Neuronal stem cell (in vitro differentiated cells): Measurements from ENCODE around the gene DUOXA1.

Experiments used
- DNase-seq: peaks from one replicate; pipeline ENCODE4 v3.0.0-alpha.2; 2013; ENCODE audit warnings: low spot score
- H2AFZ ChIP-seq: one replicate; pipeline ENCODE4 v1.6.1; 2013; ENCODE audit warnings: mild to moderate bottlenecking, low read length, inconsistent platforms
- H2AK5ac ChIP-seq: 2 replicates; pipeline ENCODE4 v1.6.1; 2013; ENCODE audit warnings: low read depth, mild to moderate bottlenecking, inconsistent platforms, low read length, moderate library complexity, mixed read lengths
- H2BK120ac ChIP-seq: 2 replicates; pipeline ENCODE4 v1.6.1; 2013; ENCODE audit warnings: low read depth, mild to moderate bottlenecking, inconsistent platforms, low read length, moderate library complexity, mixed read lengths
- H2BK12ac ChIP-seq: one replicate; pipeline ENCODE4 v1.6.1; 2013; ENCODE audit warnings: low read length, inconsistent platforms
- H2BK15ac ChIP-seq: 2 replicates; pipeline ENCODE4 v1.6.1; 2013; ENCODE audit warnings: mild to moderate bottlenecking, low read length, inconsistent platforms, mixed read lengths
- H2BK5ac ChIP-seq: one replicate; pipeline ENCODE4 v1.6.1; 2013; ENCODE audit warnings: inconsistent platforms, mild to moderate bottlenecking, low read length, moderate library complexity
- H3K14ac ChIP-seq: one replicate; pipeline ENCODE4 v1.6.1; 2013; ENCODE audit warnings: low read length, inconsistent platforms
- H3K18ac ChIP-seq: 2 replicates; pipeline ENCODE4 v1.6.1; 2013; ENCODE audit warnings: low read length, inconsistent platforms
- H3K23ac ChIP-seq: 2 replicates; pipeline ENCODE4 v1.6.1; 2013; ENCODE audit warnings: low read depth, mild to moderate bottlenecking, mixed read lengths, low read length, inconsistent platforms; ENCODE audit not compliant: poor library complexity
- H3K27ac ChIP-seq: replicated peaks from 3 replicates; pipeline ENCODE4 v1.5.1; 2013; ENCODE audit warnings: low read length, inconsistent platforms
- H3K27me3 ChIP-seq, 3 experiments: 2 replicates each; pipeline ENCODE4 v1.6.1; 2013; ENCODE audit warnings: low read length in 3 of 3, mild to moderate bottlenecking in 2 of 3, inconsistent platforms in 1 of 3, low read depth in 1 of 3, mixed read lengths in 1 of 3, moderate library complexity in 1 of 3; ENCODE audit not compliant: control insufficient read depth in 3 of 3, insufficient read depth in 3 of 3
- H3K36me3 ChIP-seq, 2 donors: replicated peaks in 1 of 2; 2 replicates each; pipeline ENCODE4 v1.6.1; 2013; ENCODE audit warnings: low read length in 2 of 2; ENCODE audit not compliant: control insufficient read depth in 2 of 2, insufficient read depth in 2 of 2
- H3K4ac ChIP-seq: 2 replicates; pipeline ENCODE4 v1.6.1; 2013; ENCODE audit warnings: inconsistent platforms, mild to moderate bottlenecking, low read length, moderate library complexity
- H3K4me1 ChIP-seq, 2 donors: 1 replicate in 1 of 2; 2 replicates in 1 of 2; pipeline ENCODE4 v1.6.1; 2013; ENCODE audit warnings: low read length in 2 of 2, low read depth in 1 of 2; ENCODE audit not compliant: control insufficient read depth in 2 of 2, insufficient read depth in 1 of 2
- H3K4me2 ChIP-seq: one replicate; pipeline ENCODE4 v1.6.1; 2013; ENCODE audit warnings: mild to moderate bottlenecking, low read length, inconsistent platforms; ENCODE audit not compliant: insufficient read depth, poor library complexity, severe bottlenecking
- H3K4me3 ChIP-seq, 2 donors: 2 replicates each; pipeline ENCODE4 v1.5.1; 2013; ENCODE audit warnings: low read length in 2 of 2, mild to moderate bottlenecking in 2 of 2, inconsistent platforms in 1 of 2, moderate library complexity in 1 of 2
- H3K79me1 ChIP-seq: one replicate; pipeline ENCODE4 v1.6.1; 2013; ENCODE audit warnings: low read depth, mild to moderate bottlenecking, inconsistent platforms, low read length, moderate library complexity
- H3K9ac ChIP-seq: one replicate; pipeline ENCODE4 v1.6.1; 2013; ENCODE audit warnings: mild to moderate bottlenecking, low read depth, low read length, inconsistent platforms; ENCODE audit not compliant: poor library complexity
- H3K9me3 ChIP-seq, 2 donors: replicated peaks in 1 of 2; 2 replicates each; pipeline versions ENCODE3 to v1.6.1; 2013; ENCODE audit warnings: low read length in 2 of 2, mild to moderate bottlenecking in 2 of 2, inconsistent platforms in 1 of 2, low read depth in 1 of 2, mixed read lengths in 1 of 2, moderate library complexity in 1 of 2; ENCODE audit not compliant: control insufficient read depth in 2 of 2, insufficient read depth in 1 of 2
- H4K8ac ChIP-seq: one replicate; pipeline ENCODE4 v1.6.1; 2013; ENCODE audit warnings: low read depth, mild to moderate bottlenecking, inconsistent platforms, low read length, moderate library complexity
- H4K91ac ChIP-seq: one replicate; pipeline ENCODE4 v1.6.1; 2013; ENCODE audit warnings: low read length, low read depth, mild to moderate bottlenecking, inconsistent platforms; ENCODE audit not compliant: poor library complexity
- WGBS, 2 donors: extraction: QIAGEN DNeasy Blood & Tissue Kit; methylation state at CpG; one replicate each; pipeline ENCODE4 v1.1.7; 2013; ENCODE audit warnings: missing lambda C conversion rate in 2 of 2, mixed read lengths in 1 of 2; ENCODE audit not compliant: insufficient read length in 2 of 2, insufficient replicate concordance in 1 of 2; ENCODE audit errors: extremely low coverage in 2 of 2; 5-methylcytosine and 5-hydroxymethylcytosine counted together

Gene DUOXA1

DNA sequence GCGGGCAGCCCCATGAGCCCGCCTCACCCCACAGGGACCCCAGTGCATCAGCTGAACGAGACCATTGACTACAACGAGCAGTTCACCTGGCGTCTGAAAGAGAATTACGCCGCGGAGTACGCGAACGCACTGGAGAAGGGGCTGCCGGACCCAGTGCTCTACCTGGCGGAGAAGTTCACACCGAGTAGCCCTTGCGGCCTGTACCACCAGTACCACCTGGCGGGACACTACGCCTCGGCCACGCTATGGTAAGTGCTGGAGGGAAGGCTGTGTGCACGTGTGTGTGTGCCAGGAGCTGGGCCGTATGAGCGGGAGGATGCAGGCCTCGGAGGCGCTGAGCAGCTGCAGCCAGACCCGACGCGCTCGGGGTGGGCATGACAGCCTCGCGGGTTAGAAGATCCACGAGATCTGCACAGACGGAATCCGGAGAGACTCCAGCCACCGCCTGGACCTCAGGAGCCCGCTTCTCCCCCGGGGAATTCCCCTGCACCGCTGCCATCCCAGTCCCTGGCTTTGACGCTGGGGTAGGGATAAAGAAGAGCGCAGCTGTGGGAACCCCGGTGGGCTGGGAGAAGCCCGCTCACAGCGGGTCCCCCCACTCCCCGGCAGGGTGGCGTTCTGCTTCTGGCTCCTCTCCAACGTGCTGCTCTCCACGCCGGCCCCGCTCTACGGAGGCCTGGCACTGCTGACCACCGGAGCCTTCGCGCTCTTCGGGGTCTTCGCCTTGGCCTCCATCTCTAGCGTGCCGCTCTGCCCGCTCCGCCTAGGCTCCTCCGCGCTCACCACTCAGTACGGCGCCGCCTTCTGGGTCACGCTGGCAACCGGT lies 13.0 kb downstream of the DUOXA1 start:
- peak overlapping the region; percentile 75 for H3K18ac ChIP-seq
- H3K36me3 ChIP-seq: no peaks in the 10 kb centered on the region
- no peak overlapping the region for H3K4me3 ChIP-seq
- H3K4me1 ChIP-seq: peaks cover 4 to 21% of the 10 kb centered on the region in 2 donors
- no peak overlapping the region for H2BK15ac ChIP-seq
- no peak overlapping the region for H3K9ac ChIP-seq
- H2AFZ ChIP-seq: no peak overlapping the region
- no peak overlapping the region for H4K91ac ChIP-seq
- H3K23ac ChIP-seq: peak overlapping the region; percentile 95
- WGBS, 2 donors: no CpG with 5 or more reads among the region's 65 CpGs
- H3K27me3 ChIP-seq: peaks cover 59 to 87% (median 68%) of the 10 kb centered on the region in 3 experiments
- no peaks in the 10 kb centered on the region for H3K79me1 ChIP-seq
- H2AK5ac ChIP-seq: peak overlapping the region; percentile 57
- H3K27ac ChIP-seq: no peak overlapping the region
- H3K4me2 ChIP-seq: peak overlapping the region; percentile 38
- DNase-seq: no peak
- H3K14ac ChIP-seq: peak overlapping the region; percentile 83
- H2BK120ac ChIP-seq: peak overlapping the region; percentile 17
- H4K8ac ChIP-seq: no peak overlapping the region
- no peak overlapping the region for H3K4ac ChIP-seq
- peaks cover 0 to 2% of the 10 kb centered on the region in 2 donors for H3K9me3 ChIP-seq
- no peak overlapping the region for H2BK12ac ChIP-seq
- no peak overlapping the region for H2BK5ac ChIP-seq

DNA sequence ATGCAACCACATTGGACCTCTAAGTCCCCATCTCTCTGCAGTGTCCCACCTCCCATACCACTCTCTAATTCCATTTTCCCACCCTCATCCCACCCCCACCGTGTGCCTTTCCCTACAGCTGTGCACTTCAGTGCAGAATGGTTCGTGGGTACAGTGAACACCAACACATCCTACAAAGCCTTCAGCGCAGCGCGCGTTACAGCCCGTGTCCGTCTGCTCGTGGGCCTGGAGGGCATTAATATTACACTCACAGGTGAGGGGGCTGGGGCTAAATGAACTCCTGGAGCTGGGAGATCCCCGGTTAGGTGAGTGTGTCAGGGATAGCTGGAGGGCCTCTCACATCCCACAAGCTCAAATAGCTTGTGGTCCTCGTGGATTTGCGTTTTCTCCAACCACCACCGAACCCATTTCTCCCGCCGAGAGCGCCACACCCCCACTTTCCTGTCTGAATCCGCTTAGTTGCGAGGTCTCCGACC lies 13.6 kb downstream of the DUOXA1 start:
- H3K9me3 ChIP-seq: peaks cover 0 to 2% of the 10 kb centered on the region in 2 donors
- H2BK12ac ChIP-seq: no peak overlapping the region
- no CpG with 5 or more reads among the region's 19 CpGs for WGBS, 2 donors
- no peak overlapping the region for H2AFZ ChIP-seq
- DNase-seq: no peak
- H3K36me3 ChIP-seq: no peaks in the 10 kb centered on the region
- H3K14ac ChIP-seq: no peak overlapping the region
- H3K27ac ChIP-seq: no peak overlapping the region
- peak overlapping the region; percentile 14 for H3K4me2 ChIP-seq
- H2AK5ac ChIP-seq: peak overlapping the region; percentile 57
- peaks cover 4 to 22% of the 10 kb centered on the region in 2 donors for H3K4me1 ChIP-seq
- H3K4ac ChIP-seq: no peak overlapping the region
- no peak overlapping the region for H2BK5ac ChIP-seq
- no peak overlapping the region for H3K4me3 ChIP-seq
- H2BK120ac ChIP-seq: peak overlapping the region; percentile 17
- H3K18ac ChIP-seq: peak overlapping the region; percentile 42
- no peak overlapping the region for H2BK15ac ChIP-seq
- no peak overlapping the region for H4K8ac ChIP-seq
- no peak overlapping the region for H4K91ac ChIP-seq
- no peaks in the 10 kb centered on the region for H3K79me1 ChIP-seq
- no peak overlapping the region for H3K23ac ChIP-seq
- H3K9ac ChIP-seq: peak overlapping the region; percentile 3
- peaks cover 61 to 87% (median 73%) of the 10 kb centered on the region in 3 experiments for H3K27me3 ChIP-seq

DNA sequence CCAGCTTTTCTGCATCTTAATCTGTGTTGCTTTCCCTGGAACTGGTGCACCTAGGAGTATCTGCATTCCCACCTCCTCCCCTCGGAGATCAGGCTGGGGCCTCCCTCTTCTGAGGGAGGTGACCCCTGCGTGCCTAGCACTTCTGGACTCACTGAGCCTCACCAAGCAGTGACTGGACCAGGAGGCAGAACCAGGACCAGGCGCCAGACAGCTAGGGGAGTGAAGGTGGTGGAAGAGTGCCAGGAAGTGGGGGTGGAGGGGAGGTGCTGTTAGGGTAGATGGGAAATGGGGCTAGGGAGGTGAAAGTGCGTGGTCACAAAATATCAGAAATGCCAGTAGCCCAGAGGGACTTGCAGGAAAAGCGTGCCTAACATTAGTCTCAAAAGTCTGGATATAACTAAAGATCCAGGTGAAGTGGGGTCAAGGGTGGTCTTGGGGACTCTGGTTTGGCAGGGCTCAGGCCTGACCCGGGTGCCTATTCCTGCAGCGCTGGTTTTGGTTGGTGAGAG lies 14.3 kb downstream of the DUOXA1 start:
- Histone ChIP-seq H4K91ac (no peak overlapping the region), H3K4me3 (no peak overlapping the region)

DNA sequence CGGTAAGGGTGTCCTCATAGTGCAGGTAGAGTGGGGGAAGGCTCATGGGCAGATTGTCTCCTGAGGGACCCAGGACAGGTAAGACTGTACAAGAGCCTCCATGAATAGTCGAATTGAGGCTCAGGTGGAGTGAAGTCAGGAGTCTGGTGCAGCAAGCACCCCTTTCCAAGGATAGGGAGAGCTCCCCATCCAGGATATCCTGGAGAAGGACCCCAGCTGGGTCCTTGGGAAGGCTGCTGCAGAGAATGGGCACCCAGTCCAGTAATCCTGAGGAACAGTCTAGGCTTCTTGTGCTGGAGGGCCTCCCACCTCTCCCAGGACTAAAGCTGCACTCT lies 15.0 kb downstream of the DUOXA1 start:
- H3K14ac ChIP-seq: no peak overlapping the region
- H3K36me3 ChIP-seq: no peaks in the 10 kb centered on the region
- H3K23ac ChIP-seq: peak overlapping the region; percentile 8
- H4K8ac ChIP-seq: no peak overlapping the region
- H3K4ac ChIP-seq: no peak overlapping the region
- DNase-seq: no peak
- H4K91ac ChIP-seq: no peak overlapping the region
- H3K18ac ChIP-seq: peak overlapping the region; percentile 11
- no CpG with 5 or more reads among the region's 2 CpGs for WGBS, 2 donors
- peak overlapping the region; percentile 72 for H2AFZ ChIP-seq
- H3K4me2 ChIP-seq: no peak overlapping the region
- H3K4me3 ChIP-seq: no peak overlapping the region
- no peak overlapping the region for H2BK120ac ChIP-seq
- H3K4me1 ChIP-seq: peaks cover 4 to 22% of the 10 kb centered on the region in 2 donors
- H2BK12ac ChIP-seq: no peak overlapping the region
- no peak overlapping the region for H2BK15ac ChIP-seq
- no peaks in the 10 kb centered on the region for H3K79me1 ChIP-seq
- H3K9ac ChIP-seq: no peak overlapping the region
- H2AK5ac ChIP-seq: no peak overlapping the region
- H3K27me3 ChIP-seq: peaks cover 67 to 85% (median 83%) of the 10 kb centered on the region in 3 experiments
- H2BK5ac ChIP-seq: no peak overlapping the region
- H3K27ac ChIP-seq: no peak overlapping the region
- H3K9me3 ChIP-seq: peaks cover 0 to 3% of the 10 kb centered on the region in 2 donors

More for the DNA sequence above, 14.3 kb downstream of the DUOXA1 start:
- H3K9ac ChIP-seq: no peak overlapping the region
- H3K27ac ChIP-seq: no peak overlapping the region
- peaks cover 63 to 85% (median 77%) of the 10 kb centered on the region in 3 experiments for H3K27me3 ChIP-seq
- no peak overlapping the region for H3K18ac ChIP-seq
- no peak overlapping the region for H2AFZ ChIP-seq
- H2BK5ac ChIP-seq: no peak overlapping the region
- DNase-seq: no peak
- H4K8ac ChIP-seq: no peak overlapping the region
- H2BK12ac ChIP-seq: no peak overlapping the region
- WGBS, 2 donors: no CpG with 5 or more reads among the region's 7 CpGs
- H2BK15ac ChIP-seq: no peak overlapping the region
- peaks cover 4 to 22% of the 10 kb centered on the region in 2 donors for H3K4me1 ChIP-seq
- H3K9me3 ChIP-seq: peaks cover 0 to 2% of the 10 kb centered on the region in 2 donors
- no peaks in the 10 kb centered on the region for H3K79me1 ChIP-seq
- H3K4me2 ChIP-seq: no peak overlapping the region
- H3K14ac ChIP-seq: no peak overlapping the region
- H3K23ac ChIP-seq: no peak overlapping the region
- no peak overlapping the region for H2AK5ac ChIP-seq
- no peak overlapping the region for H2BK120ac ChIP-seq
- no peaks in the 10 kb centered on the region for H3K36me3 ChIP-seq
- no peak overlapping the region for H3K4ac ChIP-seq
